GM21529 (cell line): ENCODE measurements around the gene NOX5.

Source experiments
- ATAC-seq: cut with Tn5 transposase; IDR thresholded peaks from one replicate; pipeline ENCODE4 v1.9.1; 2021; ENCODE audit not compliant: unreplicated experiment

NOX5 gene

DNA sequence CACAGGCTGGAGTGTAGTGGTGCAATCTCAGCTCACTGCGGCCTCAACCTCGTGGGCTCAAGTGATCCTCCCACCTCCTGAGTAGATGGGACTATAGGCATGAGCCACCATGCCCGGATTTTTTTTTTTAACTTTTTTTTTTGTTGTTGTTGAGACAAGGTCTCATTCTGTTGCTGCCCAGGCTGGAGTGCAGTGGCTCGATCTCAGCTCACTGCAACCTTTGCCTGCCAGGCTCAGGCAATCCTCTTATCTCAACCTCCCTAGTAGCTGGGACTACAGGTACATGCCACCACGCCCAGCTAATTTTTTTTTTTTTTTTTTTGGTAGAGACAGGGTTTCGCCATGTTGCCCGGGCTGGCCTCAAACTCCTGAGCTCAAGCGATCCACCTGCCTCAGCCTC, 64.1 kb downstream of the NOX5 start:
- no peak for ATAC-seq

DNA sequence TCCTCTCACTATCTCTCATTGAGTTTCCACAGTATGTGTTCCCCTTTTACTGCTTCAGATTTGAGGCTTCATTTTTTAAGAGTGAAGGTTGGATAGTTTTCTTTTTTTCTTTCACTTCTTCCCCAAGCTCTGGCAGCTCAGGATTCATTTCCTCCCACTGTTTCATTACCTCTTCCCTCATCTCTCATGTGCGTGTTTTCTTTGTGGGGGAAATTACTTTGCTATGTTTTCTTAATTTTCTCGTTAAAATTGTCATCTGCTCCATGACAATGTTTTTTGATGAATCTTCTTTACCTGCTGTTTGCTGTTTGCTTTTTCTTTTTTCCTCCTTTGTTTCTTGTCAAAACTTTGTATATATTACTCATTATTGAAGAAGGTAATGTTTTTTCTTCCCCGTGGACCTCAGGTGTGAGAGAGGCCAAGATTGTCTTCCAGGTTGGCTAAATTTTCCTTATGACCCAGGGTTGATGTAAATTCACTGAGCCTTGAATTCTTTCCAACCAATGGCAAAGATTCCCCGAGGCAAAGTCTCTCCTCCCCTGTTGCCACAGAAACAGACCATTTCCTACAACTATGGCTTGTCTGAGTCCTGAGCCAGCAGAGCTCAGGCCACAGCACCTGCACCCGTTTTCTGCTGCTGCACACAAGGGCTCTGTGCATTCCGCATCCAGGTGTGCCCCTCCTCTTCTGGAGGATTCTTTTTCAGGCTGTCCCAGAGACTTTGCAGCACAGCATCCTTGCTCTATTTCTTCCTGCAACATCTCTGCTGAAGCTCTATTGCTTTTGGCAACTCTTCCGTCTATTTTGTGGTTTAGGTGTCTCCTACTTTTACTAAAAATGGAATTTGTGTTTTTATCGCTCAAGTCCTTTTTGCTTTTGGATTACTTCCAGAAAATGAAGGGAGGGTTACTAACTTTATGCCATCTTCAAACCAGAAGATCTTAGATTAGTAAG, 66.1 kb downstream of the NOX5 start:
- ATAC-seq = no peak

DNA sequence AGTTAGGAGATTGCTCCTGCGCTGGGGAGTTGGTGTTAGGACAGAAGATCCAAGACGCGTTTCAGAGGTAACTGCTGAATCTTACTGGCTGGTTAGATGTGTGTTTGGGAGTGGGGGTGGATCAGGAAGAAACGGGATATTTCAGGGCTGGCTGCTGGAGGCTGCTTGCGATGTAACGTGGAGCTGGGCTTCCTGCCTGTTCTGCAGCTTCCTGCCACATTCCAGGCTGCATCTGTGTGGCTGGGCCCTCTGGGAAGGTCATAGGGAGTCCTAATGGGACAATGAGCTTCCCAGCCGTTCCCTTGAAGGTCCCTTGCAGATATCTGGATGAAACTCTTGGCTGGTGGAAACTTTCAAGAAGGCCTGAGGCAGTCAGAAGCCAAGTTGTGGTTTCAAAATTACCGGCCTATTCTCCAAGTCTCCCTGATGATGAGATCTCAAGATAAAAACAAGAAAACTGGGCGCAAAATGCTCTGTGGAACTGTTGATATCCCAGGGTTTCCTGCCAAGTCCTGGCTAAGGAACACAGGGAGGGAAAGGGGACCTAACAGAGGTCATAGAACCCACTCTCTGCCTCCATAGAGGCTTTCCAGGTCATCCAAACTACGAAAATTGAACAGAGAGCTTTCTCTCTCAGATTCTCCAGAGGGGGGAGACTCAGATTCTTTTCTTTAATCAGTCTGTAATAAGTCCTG, 67.0 kb downstream of the NOX5 start:
- no peak for ATAC-seq

DNA sequence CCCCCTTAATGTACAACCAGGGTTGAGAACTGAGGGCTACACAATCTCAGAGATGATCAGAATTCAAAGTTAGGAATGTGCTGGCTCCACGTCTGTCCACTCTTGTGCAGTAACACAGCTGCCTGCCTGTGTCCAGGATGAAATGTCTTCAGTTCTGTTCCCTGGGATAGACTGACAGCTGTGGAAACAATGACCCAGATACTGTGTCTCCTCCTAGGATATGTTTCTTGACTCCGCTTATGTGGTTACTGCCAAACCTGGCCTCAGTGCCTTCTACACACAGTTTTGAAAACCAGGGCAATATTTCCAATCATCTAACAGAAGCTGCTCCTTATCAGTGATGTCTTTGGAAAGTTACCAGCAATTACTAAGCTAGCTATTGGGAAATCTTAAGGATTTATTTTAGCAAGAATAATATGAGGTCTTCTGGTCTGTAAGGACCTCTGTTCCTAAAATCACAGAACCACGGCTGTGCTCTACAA, 67.6 kb downstream of the NOX5 start:
- no peak for ATAC-seq

DNA sequence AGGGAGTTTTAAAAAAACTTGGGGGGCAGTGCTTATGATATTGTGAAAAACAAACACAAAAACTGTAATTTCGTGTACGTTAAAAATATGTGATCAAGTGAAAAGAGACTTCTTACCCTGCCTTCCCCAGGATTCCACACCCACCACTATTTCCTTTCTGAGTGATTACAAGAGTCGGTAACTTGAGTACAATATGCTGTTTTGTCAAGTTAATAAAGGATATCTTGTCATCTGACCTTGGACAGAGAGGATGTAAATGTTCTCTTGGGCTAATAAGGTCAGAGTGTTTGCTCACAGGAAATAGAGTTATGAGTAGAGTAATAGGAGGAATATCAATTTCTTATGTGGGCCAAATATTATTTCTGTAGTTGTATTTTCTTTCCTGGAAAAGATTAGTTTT, 68.1 kb downstream of the NOX5 start:
- no peak for ATAC-seq

DNA sequence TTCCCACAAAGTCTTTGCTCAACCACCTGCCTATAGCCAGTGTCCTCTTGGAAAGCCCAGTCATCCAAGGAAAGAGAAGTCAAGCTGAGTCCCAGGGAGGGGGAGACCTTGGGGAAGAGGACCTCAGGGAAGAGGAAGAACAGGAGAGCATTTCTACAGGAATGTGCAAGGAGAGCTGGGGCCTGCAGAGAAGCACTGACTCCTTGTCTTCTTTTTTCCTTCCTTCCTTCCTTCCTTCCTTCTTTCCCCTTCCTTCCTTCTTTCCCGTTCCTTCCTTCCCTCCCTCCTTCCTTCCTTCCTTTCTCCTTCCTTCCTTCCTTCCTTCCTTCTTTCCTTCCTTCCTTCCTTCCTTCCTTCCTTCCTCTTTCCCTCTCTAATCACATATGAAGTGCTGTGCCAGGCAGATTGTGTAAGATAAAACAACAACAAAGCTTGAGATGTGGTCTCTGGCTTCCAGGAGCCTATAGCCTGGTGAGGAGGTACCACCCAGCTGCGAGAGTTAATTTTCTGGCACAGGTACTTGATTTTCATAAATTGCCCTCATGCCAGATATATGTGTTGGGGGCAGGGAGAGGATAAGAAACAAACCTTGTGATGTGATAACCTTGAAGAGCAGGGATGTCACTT, 70.0 kb downstream of the NOX5 start:
- ATAC-seq = no peak

DNA sequence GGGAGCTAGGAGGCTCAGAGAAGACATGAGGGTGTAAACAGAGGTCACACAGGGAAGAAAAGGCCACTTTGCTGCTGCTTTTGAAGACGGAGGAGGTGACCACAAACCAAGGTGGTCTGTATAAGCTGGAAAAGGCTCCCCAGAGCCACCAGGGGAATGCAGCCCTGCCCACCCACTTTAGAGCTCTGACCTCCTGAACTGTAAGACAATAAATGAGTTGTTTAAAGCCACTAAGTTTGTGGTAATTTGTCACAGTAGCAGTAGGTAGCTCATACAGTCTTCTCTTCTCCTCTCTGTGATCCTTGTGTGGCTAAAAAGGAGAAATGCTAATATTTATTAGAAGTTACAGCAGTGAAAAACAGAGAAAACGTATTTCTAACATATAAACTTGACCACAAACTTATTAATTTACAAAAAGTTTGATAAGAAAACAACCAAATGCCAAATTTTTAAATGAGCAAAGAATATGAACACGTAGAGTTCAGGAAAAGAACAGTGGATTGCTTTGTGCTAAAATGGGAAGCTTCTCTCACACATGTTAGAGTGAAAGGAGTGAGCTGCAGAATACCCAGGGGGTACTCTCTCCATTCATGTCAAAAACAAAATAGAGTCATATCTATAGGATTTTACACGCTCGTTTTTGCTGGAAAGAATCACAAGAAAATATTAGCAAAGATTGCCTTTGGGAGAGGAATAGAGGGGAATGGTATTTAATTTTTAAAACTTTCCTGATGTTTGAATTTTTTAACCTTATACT, 71.0 kb downstream of the NOX5 start:
- no peak for ATAC-seq

DNA sequence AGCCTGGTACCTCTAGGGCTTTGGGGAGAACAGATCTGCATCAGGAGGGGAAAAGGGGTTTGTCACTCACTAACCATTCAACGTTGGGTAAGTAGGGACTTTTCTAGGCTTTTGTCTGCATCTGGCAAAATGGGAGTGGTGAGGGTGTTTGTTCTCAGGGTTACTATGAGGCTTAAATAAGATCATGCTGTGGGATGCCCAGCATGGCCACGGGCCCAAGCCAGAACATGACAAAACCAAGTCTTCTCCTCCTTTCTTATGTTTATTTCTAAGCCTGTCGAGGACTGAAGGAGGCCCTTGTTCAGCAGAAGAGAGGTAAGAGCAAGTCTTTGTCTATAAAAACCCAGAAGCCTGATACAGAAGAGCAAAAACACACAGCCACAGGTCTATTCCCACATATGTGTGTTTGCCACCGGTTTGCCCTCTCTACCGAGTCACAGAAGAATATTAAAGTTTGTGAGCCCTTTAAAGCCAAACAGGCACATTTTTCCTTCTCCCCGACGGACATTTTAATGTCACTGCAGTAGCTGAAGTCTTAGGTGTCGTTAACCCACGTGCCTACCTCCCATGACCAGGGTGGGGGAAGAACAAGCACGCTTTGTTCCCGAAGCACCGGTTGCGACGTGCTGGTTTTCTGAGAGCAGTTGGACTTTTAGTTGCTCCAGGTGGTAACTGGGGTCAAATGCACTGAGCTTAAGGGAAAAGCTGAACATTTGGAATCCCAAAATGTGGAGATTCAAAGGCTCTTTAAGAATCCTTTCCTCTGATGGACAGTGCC, 72.1 kb downstream of the NOX5 start:
- ATAC-seq = no peak

DNA sequence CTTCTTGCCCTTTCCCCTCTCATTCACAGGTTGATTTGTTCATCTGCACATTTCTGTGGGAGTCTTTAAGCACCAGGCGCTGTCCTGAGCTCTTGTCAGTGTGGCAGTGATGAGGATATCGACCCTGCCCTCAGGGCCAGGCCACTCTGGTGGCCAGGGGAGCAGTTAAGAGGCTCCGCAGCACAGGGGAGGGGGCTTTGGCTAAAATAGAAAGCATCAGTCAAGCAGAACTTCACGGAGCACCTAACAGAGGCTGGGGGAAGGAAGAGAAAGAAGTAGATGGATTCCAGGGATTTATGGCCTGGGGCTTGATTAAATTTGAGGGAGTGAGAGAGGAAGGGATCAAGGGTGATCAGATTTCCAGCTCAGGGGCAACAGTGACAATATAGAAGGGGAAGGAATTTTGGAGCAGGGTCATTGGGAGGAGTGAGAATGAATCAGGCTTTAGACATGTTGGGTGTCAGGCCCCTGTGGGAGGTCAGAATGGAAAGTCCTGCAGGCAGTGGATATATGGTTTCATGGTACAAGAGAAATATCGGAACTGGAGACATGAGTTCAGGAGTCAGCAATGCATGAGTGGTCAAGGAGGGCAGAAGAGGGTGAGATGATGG, 73.0 kb downstream of the NOX5 start:
- no peak for ATAC-seq

DNA sequence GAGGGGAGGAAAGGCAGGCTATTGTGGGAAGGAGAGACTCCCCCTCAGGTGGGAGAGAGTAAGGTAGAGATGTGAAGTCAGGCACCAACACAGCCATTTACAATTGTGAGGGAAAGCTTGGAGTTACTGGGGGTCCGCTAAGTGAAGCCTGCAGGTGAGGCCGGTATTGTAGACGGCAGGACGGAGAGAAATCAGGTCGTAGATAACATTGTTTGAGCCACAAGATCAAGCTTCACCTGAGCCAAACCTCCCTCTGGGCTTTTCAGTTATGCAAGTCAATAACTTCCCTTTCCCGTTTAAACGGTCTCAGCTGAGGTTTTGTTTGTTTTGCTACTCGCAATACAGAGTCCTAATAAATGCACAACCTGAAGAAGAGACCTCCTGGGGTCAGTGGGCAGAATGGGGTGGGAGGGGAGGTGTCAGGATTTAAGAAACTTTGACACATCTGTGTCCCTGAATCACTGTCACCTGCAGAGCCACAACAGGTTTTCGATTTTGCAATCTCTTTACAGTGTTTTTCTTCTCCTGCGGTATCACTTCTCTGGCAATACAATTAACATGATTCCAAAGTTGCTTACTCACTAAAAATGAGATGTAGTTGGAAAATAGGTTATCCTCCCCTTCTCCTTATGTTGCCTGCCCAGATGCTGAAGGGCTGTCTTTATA, 73.9 kb downstream of the NOX5 start:
- no peak for ATAC-seq

DNA sequence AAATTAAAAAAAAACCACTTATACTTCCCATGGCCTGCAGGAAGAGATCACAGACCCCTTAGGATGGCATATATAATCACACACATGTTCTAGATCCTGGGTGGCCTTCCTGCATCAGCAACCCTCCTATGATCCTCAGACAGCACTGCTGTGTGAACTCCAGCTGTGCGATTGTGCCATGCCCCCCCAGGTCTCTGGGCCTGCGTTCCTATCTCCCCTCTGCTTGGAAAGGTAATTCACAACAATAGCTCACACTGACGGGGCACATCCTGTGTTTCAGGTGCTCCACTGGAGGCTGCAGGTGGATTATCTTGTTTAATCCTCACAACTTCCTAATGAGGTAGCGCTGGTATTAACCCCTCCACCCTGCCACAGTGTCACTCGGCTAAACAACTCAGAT, 74.8 kb downstream of the NOX5 start:
- no peak for ATAC-seq

DNA sequence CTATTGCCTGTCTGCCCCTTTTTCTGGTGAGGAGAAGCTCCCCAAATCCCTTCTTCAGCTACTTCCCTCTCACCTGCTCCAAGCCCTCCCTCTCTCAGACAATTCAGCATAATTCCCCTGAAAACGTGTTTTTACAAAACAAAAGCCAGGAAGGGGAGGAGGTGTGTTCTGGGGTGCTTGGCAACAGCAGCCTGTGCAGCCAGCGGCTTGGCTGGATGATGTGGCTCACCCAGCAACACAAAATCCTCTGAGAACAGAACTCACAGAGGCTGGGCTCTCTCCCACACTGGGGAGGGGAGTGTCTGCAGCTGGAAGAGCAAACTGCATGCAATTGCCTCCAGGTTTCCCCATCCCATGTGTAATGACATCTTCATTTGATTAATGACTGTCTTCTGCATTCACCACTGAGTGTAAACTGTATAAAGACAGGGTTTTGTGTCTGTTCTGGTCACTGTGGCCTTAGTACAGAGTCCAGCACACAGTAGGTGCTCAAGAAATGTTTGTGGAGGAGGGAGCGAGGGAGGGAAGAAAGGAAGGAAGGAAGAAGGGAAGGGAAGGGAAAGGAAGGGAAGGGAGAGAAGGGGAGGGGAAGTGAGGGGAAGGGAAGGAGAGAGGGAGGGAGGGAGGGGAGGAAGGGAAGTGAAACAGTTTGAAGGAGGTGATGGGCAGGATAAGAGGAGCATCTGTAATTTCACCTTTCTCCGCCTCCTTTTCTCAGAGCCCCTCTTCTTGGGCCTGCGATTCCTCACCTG, 75.9 kb downstream of the NOX5 start:
- ATAC-seq = no peak

DNA sequence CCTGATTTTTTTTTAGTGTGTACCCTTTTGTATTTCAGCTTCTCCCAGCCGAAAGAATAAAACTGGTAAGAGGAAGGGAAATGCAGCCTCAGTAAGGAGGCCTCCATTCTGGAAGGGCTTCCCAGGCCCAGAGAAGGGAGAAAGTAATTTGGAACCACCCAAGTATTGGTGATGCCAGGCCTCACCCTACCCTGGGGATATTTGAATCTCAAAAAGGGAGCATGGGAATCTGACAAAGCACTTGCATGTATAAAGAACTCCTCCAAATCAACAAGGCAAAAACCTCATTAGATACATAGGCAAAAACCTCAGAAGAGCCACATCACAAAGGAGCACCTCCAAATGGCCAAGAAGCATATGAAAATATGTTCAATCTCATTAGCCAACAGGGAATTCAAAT, 77.2 kb downstream of the NOX5 start:
- ATAC-seq = no peak

DNA sequence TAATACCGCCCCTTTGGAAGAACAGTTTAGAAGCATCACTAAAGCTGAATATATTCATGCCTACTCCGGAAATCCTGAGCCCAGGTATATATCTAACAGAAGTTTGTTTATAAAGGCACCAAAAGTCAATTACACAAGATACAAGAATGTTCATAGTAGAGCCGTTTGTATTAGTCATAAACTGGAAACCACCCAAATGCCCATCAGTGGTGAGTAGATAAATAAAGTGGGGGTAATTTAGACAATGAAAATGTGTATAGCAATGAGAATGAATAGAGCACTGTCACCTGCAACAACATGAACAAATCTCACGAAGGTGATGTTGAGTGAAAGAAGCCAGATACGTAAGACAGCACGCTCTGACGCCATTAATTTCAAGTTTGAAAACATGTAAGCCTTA, 77.7 kb downstream of the NOX5 start:
- no peak for ATAC-seq

DNA sequence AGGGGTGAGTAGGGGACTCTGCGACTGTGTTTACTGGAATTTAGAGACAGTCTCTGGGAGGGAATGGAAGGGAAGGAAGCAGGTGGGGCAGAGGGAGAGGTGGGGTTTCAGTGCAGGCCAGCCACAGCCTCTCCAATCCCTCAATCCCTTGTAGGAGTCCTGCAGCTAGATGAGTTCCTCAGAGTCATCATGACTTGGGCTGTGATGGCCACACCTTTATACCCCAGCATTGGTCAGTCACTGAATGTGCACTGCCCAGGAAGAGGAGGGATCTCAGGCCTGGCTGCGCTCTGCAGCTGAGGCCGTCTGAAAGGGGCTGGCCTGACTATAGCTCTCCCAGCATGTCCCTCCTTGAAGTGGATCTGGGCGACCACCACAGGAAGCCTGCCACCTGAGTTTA, 78.6 kb downstream of the NOX5 start:
- no peak for ATAC-seq

DNA sequence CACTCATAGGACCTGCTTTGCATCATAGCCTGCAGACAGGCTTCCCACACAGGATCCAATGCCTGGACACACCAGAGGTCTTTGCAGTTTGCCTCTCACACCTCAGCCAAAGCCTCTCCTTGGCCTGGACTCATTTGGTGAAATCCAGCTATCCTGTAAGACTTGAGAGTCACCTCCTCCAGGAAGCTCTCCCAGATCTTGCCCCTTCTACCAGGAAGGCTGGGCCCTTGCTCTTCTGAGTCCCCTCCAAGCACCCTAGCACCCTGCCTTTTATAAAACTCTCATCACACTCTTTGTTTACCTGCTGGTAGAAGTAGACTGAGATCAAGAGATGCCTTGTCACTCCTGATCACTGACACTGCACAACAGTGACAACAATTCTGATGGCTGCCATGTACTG, 79.1 kb downstream of the NOX5 start:
- no peak for ATAC-seq

DNA sequence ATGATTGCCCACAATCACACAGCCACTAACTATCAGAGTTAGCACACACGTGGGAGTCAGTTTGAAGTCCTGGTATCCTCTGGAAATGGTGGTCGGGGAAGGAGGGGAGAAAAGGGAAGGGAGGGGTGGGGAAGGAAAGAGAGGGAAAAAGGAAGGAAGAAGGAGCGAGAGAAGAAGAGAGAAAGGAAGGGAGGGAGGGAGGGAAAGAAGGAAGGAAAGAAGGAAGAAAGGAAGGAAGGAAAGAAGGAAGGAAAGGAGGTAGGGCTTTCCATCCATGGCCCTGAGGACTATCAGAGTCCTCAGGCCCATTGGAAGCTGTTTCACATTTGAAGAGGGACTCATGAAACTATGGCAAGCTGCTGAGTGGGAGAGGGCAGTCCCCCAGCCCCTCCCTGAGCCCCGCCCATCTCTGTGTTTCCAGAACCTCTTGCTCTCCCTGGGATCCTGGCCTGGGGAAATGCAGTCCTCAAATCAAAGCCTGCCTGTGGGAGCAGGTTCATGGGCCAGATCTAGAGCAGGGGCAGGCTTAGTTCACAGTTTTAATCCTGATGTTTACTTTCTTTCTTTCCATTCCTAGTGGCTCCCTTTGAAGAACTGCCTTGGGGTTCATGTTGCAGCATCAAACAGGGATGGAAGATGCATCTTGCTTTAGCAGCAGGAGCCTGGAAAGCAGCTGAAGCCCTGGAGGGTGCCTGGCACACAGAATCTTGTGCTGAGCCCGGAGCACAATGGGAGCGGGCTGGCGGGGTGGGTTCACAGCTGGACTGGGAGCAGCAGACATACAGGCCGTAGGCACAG, 79.8 kb downstream of the NOX5 start:
- no peak for ATAC-seq

DNA sequence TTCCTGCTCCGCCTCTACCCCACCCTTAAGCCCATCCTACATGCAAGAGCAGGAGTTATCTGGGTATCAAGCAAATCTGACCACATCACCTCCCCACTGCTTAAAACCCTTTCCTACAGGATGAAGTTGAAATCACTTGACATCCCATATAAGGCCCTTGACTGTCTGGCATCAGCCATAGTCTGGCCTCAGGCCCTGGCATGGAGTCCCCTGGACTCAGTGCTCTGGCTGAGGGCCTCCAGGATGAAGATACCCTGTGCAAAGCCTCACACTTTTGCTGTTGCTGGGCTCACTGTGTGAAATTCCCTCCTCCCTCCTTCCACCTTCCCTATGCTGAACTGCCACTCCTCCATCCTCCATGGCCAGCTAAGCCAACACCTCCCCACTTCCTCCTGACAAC, 80.8 kb downstream of the NOX5 start:
- no peak for ATAC-seq
